Smooth muscle cell (in vitro differentiated cells): ENCODE results near the gene TIAL1. TPM values are rescaled to one million over a fixed set of nuclear protein-coding genes. Genes with fewer than 3 reads are reported as not detected.

Experiments
- DNase-seq: peaks from one replicate; lab custom pipeline; 2025; ENCODE audit not compliant: unreplicated experiment; lab: John Stamatoyannopoulos, UW
- H2AFZ ChIP-seq: fragments of 200-600 bp; sonication (generic); 2 replicates; pipeline ENCODE4 v1.6.0; 2016; ENCODE audit warnings: antibody characterized with exemption, low read depth, mild to moderate bottlenecking
- H3F3A ChIP-seq: fragments of 200-600 bp; sonication (generic); 2 replicates; pipeline ENCODE4 v1.6.0; 2017; ENCODE audit warnings: antibody characterized with exemption, low read depth
- H3K27ac ChIP-seq: fragments of 200-600 bp; sonication (generic); 2 replicates; pipeline ENCODE4 v1.5.1; 2016; ENCODE audit warnings: low read depth, mild to moderate bottlenecking
- H3K27me3 ChIP-seq: fragments of 200-600 bp; sonication (generic); 2 replicates; pipeline ENCODE4 v1.6.1; 2016; ENCODE audit warnings: low read depth, mild to moderate bottlenecking
- H3K36me3 ChIP-seq: fragments of 200-600 bp; sonication (generic); 2 replicates; pipeline ENCODE4 v1.5.1; 2016; ENCODE audit warnings: low read depth
- H3K4me1 ChIP-seq: fragments of 200-600 bp; sonication (generic); 2 replicates; pipeline ENCODE4 v1.5.1; 2016; ENCODE audit warnings: low read depth
- H3K4me2 ChIP-seq: fragments of 200-600 bp; sonication (generic); 2 replicates; pipeline ENCODE4 v1.6.0; 2016; ENCODE audit warnings: mild to moderate bottlenecking
- H3K4me3 ChIP-seq: fragments of 200-600 bp; sonication (generic); 2 replicates; pipeline ENCODE4 v1.5.1; 2016; ENCODE audit warnings: mild to moderate bottlenecking
- H3K79me2 ChIP-seq: fragments of 200-600 bp; sonication (generic); 2 replicates; pipeline ENCODE4 v1.6.0; 2016; ENCODE audit warnings: low read depth, mild to moderate bottlenecking
- H3K9ac ChIP-seq: fragments of 200-600 bp; sonication (generic); 2 replicates; pipeline ENCODE4 v1.6.0; 2016; ENCODE audit warnings: low read depth
- H3K9me3 ChIP-seq: fragments of 200-600 bp; sonication (generic); replicated peaks from 2 replicates; pipeline ENCODE4 v1.5.1; 2016; ENCODE audit warnings: low read depth
- H4K20me1 ChIP-seq: fragments of 200-600 bp; sonication (generic); 2 replicates; pipeline ENCODE4 v1.6.0; 2016; ENCODE audit warnings: low read depth
- CTCF ChIP-seq: fragments of 200-600 bp; sonication (generic); IDR thresholded peaks from 2 replicates; pipeline ENCODE4 v1.5.1; 2017; ENCODE audit warnings: borderline replicate concordance, mild to moderate bottlenecking, antibody characterized with exemption; ENCODE audit not compliant: insufficient read depth, poor library complexity, severe bottlenecking
- WGBS: methylation state at CpG from one replicate; pipeline ENCODE4 v1.1.7; 2016; ENCODE audit warnings: low lambda C conversion rate; 5-methylcytosine and 5-hydroxymethylcytosine counted together
- polyA plus RNA-seq: library from polyadenylated mRNA; unstranded; fragments of >200 nt; fragmentation: Nextera tagmentation; extraction: Ambion mirVana; gene quantifications from 2 replicates; pipeline ENCODE4 v1.2.1, GENCODE V29; 2016
- total RNA-seq: library from RNA; depleted of rRNA; stranded (reverse); fragments of >200 nt; gene quantifications from 2 replicates; pipeline ENCODE4 v1.2.3, GENCODE V29; 2014

TIAL1 gene
- total and polyA plus RNA-seq, 2 experiments from 2014 or later: 40.0 to 117 TPM

GRCh38 chr10:119614686-119615085 is 17.9 kb upstream of the TIAL1 start:
- TF ChIP-seq CTCF: no peak

GRCh38 chr10:119613741-119614140 is 17.0 kb upstream of the TIAL1 start:
- no peak overlapping the region for H3K9ac ChIP-seq
- no peaks in the 10 kb centered on the region for H3K4me1 ChIP-seq
- no peak for TF ChIP-seq CTCF
- H3F3A ChIP-seq: no peaks in the 10 kb centered on the region
- H3K27me3 ChIP-seq: no peaks in the 10 kb centered on the region
- H2AFZ ChIP-seq: no peak overlapping the region
- no peaks in the 10 kb centered on the region for H3K79me2 ChIP-seq
- H4K20me1 ChIP-seq: no peaks in the 10 kb centered on the region
- no peak for DNase-seq
- no peak overlapping the region for H3K27ac ChIP-seq
- no peaks in the 10 kb centered on the region for H3K9me3 ChIP-seq
- H3K4me3 ChIP-seq: no peak overlapping the region
- WGBS: 92% methylated on average over 6 of the region's 6 CpGs
- no peak overlapping the region for H3K4me2 ChIP-seq
- H3K36me3 ChIP-seq: no peaks in the 10 kb centered on the region

More at GRCh38 chr10:119614686-119615085, 17.9 kb upstream of the TIAL1 start:
- Histone ChIP-seq H3K9ac (no peak overlapping the region), H3F3A (no peaks in the 10 kb centered on the region), H3K4me1 (no peaks in the 10 kb centered on the region), H3K4me2 (no peak overlapping the region), H3K9me3 (no peaks in the 10 kb centered on the region), H3K79me2 (no peaks in the 10 kb centered on the region), H3K27ac (no peak overlapping the region), H2AFZ (no peak overlapping the region), H4K20me1 (no peaks in the 10 kb centered on the region), H3K27me3 (no peaks in the 10 kb centered on the region), H3K36me3 (no peaks in the 10 kb centered on the region), H3K4me3 (no peak overlapping the region)
- no peak for DNase-seq
- 89% methylated on average over 5 of the region's 5 CpGs for WGBS

- no peak for DNase-seq
- Histone ChIP-seq H3K27ac (no peak overlapping the region), H3K9ac (no peak overlapping the region), H3K9me3 (no peaks in the 10 kb centered on the region), H3K79me2 (no peaks in the 10 kb centered on the region), H2AFZ (no peak overlapping the region), H3K4me1 (no peaks in the 10 kb centered on the region), H4K20me1 (no peaks in the 10 kb centered on the region), H3K36me3 (no peaks in the 10 kb centered on the region), H3K4me3 (no peak overlapping the region), H3K4me2 (no peak overlapping the region), H3K27me3 (no peaks in the 10 kb centered on the region), H3F3A (no peaks in the 10 kb centered on the region)
- no peak for TF ChIP-seq CTCF
- WGBS: 79% methylated on average over 3 of the region's 4 CpGs
Measured at GRCh38 chr10:119611433-119611832, 14.7 kb upstream of the TIAL1 start.

GRCh38 chr10:119609516-119609915 is 12.8 kb upstream of the TIAL1 start:
- H3K36me3 ChIP-seq: no peaks in the 10 kb centered on the region

More at GRCh38 chr10:119609516-119609915, 12.8 kb upstream of the TIAL1 start:
- H3K4me1 ChIP-seq: no peaks in the 10 kb centered on the region
- no peaks in the 10 kb centered on the region for H4K20me1 ChIP-seq
- 92% methylated on average over 4 of the region's 4 CpGs for WGBS
- H3K4me2 ChIP-seq: no peak overlapping the region
- no peaks in the 10 kb centered on the region for H3K9me3 ChIP-seq
- H3K27me3 ChIP-seq: no peaks in the 10 kb centered on the region
- H3K9ac ChIP-seq: no peak overlapping the region
- no peak overlapping the region for H2AFZ ChIP-seq
- H3K79me2 ChIP-seq: no peaks in the 10 kb centered on the region
- no peak overlapping the region for H3K4me3 ChIP-seq
- no peak for DNase-seq
- no peak overlapping the region for H3K27ac ChIP-seq
- no peaks in the 10 kb centered on the region for H3F3A ChIP-seq
- TF ChIP-seq CTCF: no peak
